PFSK-1 (cell line): ENCODE results near the gene HRNR.

Source experiments
- FOXP2 ChIP-seq: optimal IDR thresholded peaks from 2 replicates; pipeline ENCODE3; 2011; ENCODE audit warnings: borderline replicate concordance, control low read depth, inconsistent platforms; ENCODE audit not compliant: insufficient read depth; ENCODE audit errors: extremely low read length, extremely low read depth
- POLR2AphosphoS5 ChIP-seq: IDR thresholded peaks from 2 replicates; pipeline ENCODE4 v1.6.1; 2012; ENCODE audit warnings: low read depth, mild to moderate bottlenecking, control low read depth, low read length, moderate library complexity
- SIN3A ChIP-seq: IDR thresholded peaks from 2 replicates; pipeline ENCODE4 v1.6.1; 2012; ENCODE audit warnings: mild to moderate bottlenecking, low read length, moderate library complexity, borderline replicate concordance; ENCODE audit not compliant: insufficient read depth
- TAF1 ChIP-seq: IDR thresholded peaks from 2 replicates; pipeline ENCODE4 v1.6.1; 2012; ENCODE audit warnings: low read length, control low read depth, borderline replicate concordance; ENCODE audit not compliant: insufficient read depth

- TF ChIP-seq TAF1 (no peak), FOXP2 (no peak), SIN3A (no peak), POLR2AphosphoS5 (no peak)
These were observed 35.1 kb downstream of the HRNR start for GRCh38 chr1:152188673-152189591.
